ENCODE results near the gene SS18L1. TPM values are rescaled to one million over a fixed set of nuclear protein-coding genes. Genes with fewer than 3 reads are reported as not detected.
"Not testable (repeated sequence)": the region's sequence is repeated elsewhere in the genome, so short reads cannot be mapped to it uniquely, and the experiment has no call there.

The SS18L1 gene
- polyA plus RNA-seq, 6 donors from 2014 or later: 0.41 to 1.7 (median 1.2) TPM; not detected in 1

GRCh38 chr20:62145688-62146018 lies 2.1 kb downstream of the SS18L1 start:
- Mint-ChIP-seq H3K36me3 (no peaks in the 10 kb centered on the region), H3K27ac (peak overlapping the region in 2 of 6 donors; percentile 93 to 98), H3K4me1 (peaks cover 46 to 62% (median 51%) of the 10 kb centered on the region in 3 donors), H3K4me3 (peak overlapping the region in 6 of 8 donors; percentile 40 to 89 (median 57)), H3K9me3 (no peaks in the 10 kb centered on the region), H3K27me3 (no peaks in the 10 kb centered on the region)
- ATAC-seq (ENCODE audit: low read depth in 2 of 2) (no peak), DNase-seq (no peak)

DNA sequence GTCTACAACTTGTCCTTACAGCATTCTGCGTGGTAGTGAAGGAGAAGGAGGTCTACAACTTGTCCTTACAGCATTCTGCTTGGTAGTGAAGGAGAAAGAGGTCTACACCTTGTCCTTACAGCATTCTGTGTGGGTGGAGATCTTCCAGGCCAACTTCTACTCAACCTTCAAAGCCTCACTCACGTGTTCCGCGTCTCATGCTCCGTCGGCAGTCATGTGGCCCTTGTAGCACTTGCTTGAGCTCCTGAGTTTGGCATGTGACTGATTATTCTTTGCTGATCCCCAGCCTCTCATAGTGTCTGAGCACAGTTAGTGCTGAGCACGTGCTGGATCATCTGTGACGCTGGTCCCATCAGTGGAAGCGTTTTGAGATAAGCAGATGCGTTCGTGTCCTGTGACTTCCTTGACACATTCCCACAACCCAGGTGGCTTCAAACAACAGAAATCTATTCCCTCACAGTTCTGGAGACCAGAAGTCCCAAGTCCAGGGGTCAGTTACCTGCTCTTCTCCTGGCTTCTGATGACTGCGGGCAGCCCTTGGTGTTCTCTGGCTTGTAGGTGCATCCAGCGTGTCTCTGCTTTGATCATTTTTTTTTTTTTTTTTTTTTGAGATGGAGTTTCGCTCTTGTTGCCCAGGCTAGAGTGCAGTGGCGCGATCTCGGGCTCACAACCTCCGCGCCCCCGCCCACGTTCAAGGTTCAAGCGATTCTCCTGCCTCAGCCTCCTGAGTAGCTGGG lies 2.6 kb downstream of the SS18L1 start:
- no peak for DNase-seq
- Mint-ChIP-seq H3K27ac (peak overlapping the region in 1 of 6 donors; percentile 98), H3K27me3 (no peaks in the 10 kb centered on the region), H3K36me3 (no peaks in the 10 kb centered on the region), H3K4me1 (peaks cover 45 to 56% (median 46%) of the 10 kb centered on the region in 3 donors), H3K4me3 (peak overlapping the region in 3 of 8 donors; percentile 40 to 89 (median 44)), H3K9me3 (no peaks in the 10 kb centered on the region)
- ATAC-seq (ENCODE audit: low read depth in 2 of 2): no peak

DNA sequence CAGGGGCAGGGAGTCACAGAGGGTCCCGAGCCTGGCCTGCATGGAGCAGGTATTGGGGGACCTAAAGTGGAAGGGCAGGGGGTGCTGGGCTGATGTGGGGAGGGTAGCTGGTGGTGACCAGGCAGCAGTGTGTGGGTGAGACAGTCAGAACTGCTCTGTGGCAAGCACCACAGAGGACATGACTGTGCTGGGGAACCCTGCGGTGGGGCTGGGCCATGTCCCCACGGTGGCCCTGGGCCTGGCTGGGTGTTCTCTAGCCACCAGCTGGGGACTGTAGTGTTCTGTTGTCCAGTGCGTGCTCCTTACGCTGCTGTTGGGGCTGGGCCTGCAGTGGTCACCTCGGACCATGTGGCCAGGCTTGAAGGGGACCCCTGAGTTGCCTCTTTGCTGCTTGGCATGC lies 3.6 kb downstream of the SS18L1 start:
- Mint-ChIP-seq H3K27ac (no peak overlapping the region), H3K9me3 (no peaks in the 10 kb centered on the region), H3K36me3 (peaks cover 0 to under 1% of the 10 kb centered on the region in 2 donors), H3K4me1 (peaks cover 37 to 48% (median 39%) of the 10 kb centered on the region in 3 donors), H3K4me3 (peak overlapping the region in 1 of 8 donors; percentile 74), H3K27me3 (no peaks in the 10 kb centered on the region)
- no peak for DNase-seq
- no peak for ATAC-seq (ENCODE audit: low read depth in 2 of 2)

DNA sequence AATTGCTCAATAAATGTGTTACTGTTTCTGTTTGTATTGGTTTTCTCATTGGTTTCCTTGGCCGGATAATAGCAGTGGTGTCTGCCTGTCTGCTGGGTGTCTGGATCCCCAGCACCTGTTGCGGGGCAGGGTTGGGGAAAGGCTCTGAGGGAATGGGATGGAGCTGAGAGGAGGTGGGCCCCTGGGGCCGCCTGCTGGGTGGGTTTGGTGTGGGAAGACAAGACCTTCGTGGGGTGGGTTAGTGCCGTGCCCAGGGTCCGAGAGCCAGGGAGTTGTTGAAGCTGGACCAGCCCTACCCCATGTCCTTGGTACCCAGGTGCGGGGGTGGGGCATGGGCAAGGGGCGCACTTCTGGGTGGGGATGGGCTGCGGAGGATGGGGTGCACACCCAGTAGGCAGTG lies 4.0 kb downstream of the SS18L1 start:
- H3K4me3 Mint-ChIP-seq: peak overlapping the region in 1 of 8 donors; percentile 74
- no peak for ATAC-seq (ENCODE audit: low read depth in 2 of 2)
- peaks cover 0 to 2% (median 0%) of the 10 kb centered on the region in 7 donors for H3K9me3 Mint-ChIP-seq
- peaks cover under 1 to 4% of the 10 kb centered on the region in 2 donors for H3K36me3 Mint-ChIP-seq
- H3K4me1 Mint-ChIP-seq: peaks cover 34 to 51% (median 37%) of the 10 kb centered on the region in 3 donors
- no peak for DNase-seq
- H3K27ac Mint-ChIP-seq: no peak overlapping the region
- H3K27me3 Mint-ChIP-seq: no peaks in the 10 kb centered on the region

- DNase-seq; H3K27ac Mint-ChIP-seq; ATAC-seq (ENCODE audit: low read depth in 2 of 2); H3K4me3 Mint-ChIP-seq; H3K9me3 Mint-ChIP-seq; H3K27me3 Mint-ChIP-seq: not testable (repeated sequence)
- Mint-ChIP-seq H3K4me1 (peaks cover 34 to 53% (median 40%) of the 10 kb centered on the region in 3 donors), H3K36me3 (peaks cover 7 to 13% of the 10 kb centered on the region in 2 donors)
Observed at GRCh38 chr20:62148383-62148782, 4.8 kb downstream of the SS18L1 start.

DNA sequence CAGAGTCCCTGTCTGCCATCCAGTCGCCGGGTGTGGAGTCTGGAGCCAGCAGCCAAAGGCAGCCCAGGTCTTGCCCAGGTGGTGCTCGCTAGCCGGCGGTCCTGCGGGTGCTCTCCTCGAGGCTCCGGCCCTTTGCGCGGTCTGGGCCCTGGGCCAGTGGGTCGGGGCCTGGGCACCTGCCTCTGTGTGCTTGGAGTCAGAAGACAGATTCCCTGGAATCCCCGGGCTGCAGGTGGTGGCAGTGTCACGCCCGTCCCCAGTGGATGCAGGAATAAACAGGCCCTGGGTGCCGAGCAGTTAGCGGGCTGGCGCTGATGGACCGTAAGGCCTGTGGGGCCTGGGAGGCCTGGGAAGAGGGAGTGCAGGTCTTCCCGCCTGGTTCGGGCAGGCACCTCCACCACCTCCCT lies 5.3 kb downstream of the SS18L1 start:
- H3K27ac Mint-ChIP-seq: no peak overlapping the region
- no peak for ATAC-seq (ENCODE audit: low read depth in 2 of 2)
- H3K4me1 Mint-ChIP-seq: peaks cover 34 to 53% (median 40%) of the 10 kb centered on the region in 3 donors
- H3K36me3 Mint-ChIP-seq: peaks cover 12 to 18% of the 10 kb centered on the region in 2 donors
- H3K27me3 Mint-ChIP-seq: no peaks in the 10 kb centered on the region
- H3K4me3 Mint-ChIP-seq: no peak overlapping the region
- peaks cover 0 to 5% (median 2%) of the 10 kb centered on the region in 7 donors for H3K9me3 Mint-ChIP-seq
- DNase-seq: no peak

DNA sequence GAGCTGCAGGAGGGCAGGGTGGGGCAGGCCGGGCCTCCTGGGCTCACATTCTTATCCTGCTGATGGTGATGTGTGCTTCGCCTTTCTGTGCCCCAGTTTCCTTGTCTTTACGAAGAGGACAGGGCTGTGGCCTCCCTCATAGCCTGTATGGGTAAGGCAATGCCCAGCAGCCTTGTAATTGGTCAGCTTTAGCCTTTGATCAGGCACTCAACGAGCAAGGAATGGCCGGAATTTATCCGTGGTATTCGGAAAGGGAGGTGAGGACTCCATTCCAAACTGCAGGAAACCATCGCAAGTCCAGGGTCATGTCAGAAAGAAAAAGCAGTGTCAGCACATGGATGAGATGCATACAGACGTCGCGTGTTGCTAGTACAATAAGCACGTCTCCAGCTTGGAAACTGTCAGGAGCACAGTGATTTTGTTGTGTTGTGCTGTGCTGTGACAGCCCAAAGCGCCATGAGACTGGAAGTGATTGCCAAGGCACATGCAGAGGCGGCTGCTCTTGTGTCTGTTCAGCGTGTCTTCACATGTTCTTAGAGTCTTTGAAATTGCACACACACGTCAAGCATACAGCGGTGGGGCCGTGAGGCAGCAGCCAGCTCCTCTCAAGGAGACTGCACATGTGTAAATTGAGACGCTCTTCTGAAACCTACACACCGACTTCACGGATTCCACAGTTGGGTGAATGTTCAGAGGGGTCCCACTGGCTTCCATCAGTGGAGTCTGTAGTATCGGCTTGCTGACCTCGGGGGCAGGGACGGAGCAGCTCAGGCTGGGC lies 6.2 kb downstream of the SS18L1 start:
- Mint-ChIP-seq H3K27me3 (no peaks in the 10 kb centered on the region), H3K9me3 (peaks cover 0 to 5% (median 2%) of the 10 kb centered on the region in 7 donors), H3K36me3 (peaks cover 15 to 25% of the 10 kb centered on the region in 2 donors), H3K4me1 (peaks cover 30 to 50% (median 37%) of the 10 kb centered on the region in 3 donors), H3K4me3 (peak overlapping the region in 1 of 8 donors; percentile 57), H3K27ac (no peak overlapping the region)
- DNase-seq: no peak
- no peak for ATAC-seq (ENCODE audit: low read depth in 2 of 2)

- ATAC-seq (ENCODE audit: low read depth in 2 of 2) (no peak), DNase-seq (no peak)
- H3K9me3 Mint-ChIP-seq: peaks cover 0 to 5% (median 2%) of the 10 kb centered on the region in 7 donors
- H3K4me3 Mint-ChIP-seq: peak overlapping the region in 1 of 8 donors; percentile 57
- peaks cover 15 to 29% of the 10 kb centered on the region in 2 donors for H3K36me3 Mint-ChIP-seq
- no peak overlapping the region for H3K27ac Mint-ChIP-seq
- H3K27me3 Mint-ChIP-seq: no peaks in the 10 kb centered on the region
- H3K4me1 Mint-ChIP-seq: peaks cover 25 to 45% (median 35%) of the 10 kb centered on the region in 3 donors
Observed at GRCh38 chr20:62150310-62150575, 6.7 kb downstream of the SS18L1 start.

DNA sequence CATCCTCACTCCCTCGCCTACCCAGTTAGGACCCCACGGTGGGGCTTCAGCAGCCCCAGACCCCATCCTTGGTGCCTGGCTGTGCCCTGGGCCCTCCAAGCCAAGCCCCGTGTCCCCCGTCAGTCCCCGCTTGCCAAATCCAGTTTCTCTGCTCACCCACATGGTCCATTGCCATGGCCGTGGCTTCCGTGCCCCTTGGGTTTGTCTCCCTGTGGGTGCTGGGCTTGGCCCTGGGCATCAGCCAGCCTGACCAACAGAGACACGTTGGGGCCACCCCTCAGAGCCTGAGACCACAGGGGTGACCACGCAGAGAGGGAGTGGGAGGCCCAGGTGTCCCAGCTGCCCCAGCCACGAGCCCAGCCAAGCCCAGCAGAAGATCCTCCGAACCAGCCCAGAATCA lies 7.7 kb downstream of the SS18L1 start:
- no peak for ATAC-seq (ENCODE audit: low read depth in 2 of 2)
- H3K4me1 Mint-ChIP-seq: peaks cover 26 to 35% (median 29%) of the 10 kb centered on the region in 3 donors
- H3K9me3 Mint-ChIP-seq: peaks cover 0 to 5% (median 2%) of the 10 kb centered on the region in 7 donors
- no peak for DNase-seq
- no peak overlapping the region for H3K4me3 Mint-ChIP-seq
- H3K27ac Mint-ChIP-seq: no peak overlapping the region
- H3K36me3 Mint-ChIP-seq: peaks cover 15 to 29% of the 10 kb centered on the region in 2 donors
- H3K27me3 Mint-ChIP-seq: no peaks in the 10 kb centered on the region

DNA sequence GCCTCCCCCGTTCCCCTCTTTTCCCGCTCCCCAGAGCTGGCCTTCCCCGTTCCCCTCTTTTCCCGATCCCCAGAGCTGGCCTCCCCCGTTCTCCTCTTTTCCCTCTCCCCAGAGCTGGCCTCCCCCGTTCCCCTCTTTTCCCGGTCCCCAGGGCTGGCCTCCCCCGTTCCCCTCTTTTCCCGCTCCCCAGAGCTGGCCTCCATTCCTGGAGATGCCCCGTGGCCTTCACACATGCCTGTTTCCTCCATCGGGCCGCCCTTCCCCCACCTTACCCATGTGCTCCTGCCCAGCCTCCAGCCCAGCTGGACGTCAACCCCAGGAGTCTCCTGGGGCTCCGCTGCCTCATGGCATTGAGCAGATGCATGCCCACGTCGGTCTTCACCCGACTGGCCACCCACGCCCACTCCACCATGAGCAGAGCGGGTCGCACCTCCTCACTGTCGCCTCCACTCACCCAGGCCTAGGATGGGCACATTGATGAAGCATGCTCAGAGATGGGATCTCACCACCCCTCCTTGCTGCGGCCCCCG lies 8.3 kb downstream of the SS18L1 start:
- peak overlapping the region in 1 of 8 donors; percentile 33 for H3K4me3 Mint-ChIP-seq
- no peak overlapping the region for H3K27ac Mint-ChIP-seq
- H3K4me1 Mint-ChIP-seq: peaks cover 26 to 34% (median 31%) of the 10 kb centered on the region in 3 donors
- DNase-seq: no peak
- no peak for ATAC-seq (ENCODE audit: low read depth in 2 of 2)
- H3K36me3 Mint-ChIP-seq: peaks cover 15 to 29% of the 10 kb centered on the region in 2 donors
- peaks cover 0 to 5% (median 2%) of the 10 kb centered on the region in 7 donors for H3K9me3 Mint-ChIP-seq
- no peaks in the 10 kb centered on the region for H3K27me3 Mint-ChIP-seq

- no peak overlapping the region for H3K4me3 Mint-ChIP-seq
- H3K27ac Mint-ChIP-seq: peak overlapping the region in 1 of 6 donors; percentile 10
- no peaks in the 10 kb centered on the region for H3K27me3 Mint-ChIP-seq
- no peak for DNase-seq
- peaks cover 15 to 29% of the 10 kb centered on the region in 2 donors for H3K36me3 Mint-ChIP-seq
- H3K9me3 Mint-ChIP-seq: peaks cover 0 to 5% (median 2%) of the 10 kb centered on the region in 7 donors
- H3K4me1 Mint-ChIP-seq: peaks cover 10 to 14% (median 12%) of the 10 kb centered on the region in 3 donors
- ATAC-seq (ENCODE audit: low read depth in 2 of 2): no peak
Observed at GRCh38 chr20:62155428-62156253, 12.1 kb downstream of the SS18L1 start.

- no peak for DNase-seq
- Mint-ChIP-seq H3K9me3 (peaks cover 0 to 5% (median 2%) of the 10 kb centered on the region in 7 donors), H3K36me3 (peaks cover 15 to 29% of the 10 kb centered on the region in 2 donors), H3K4me1 (peaks cover 10 to 12% (median 11%) of the 10 kb centered on the region in 3 donors), H3K27ac (no peak overlapping the region), H3K4me3 (no peak overlapping the region), H3K27me3 (no peaks in the 10 kb centered on the region)
- no peak for ATAC-seq (ENCODE audit: low read depth in 2 of 2)
Observed at GRCh38 chr20:62156254-62156556, 12.6 kb downstream of the SS18L1 start.
